Endothelial cell of umbilical vein (primary cell): ENCODE measurements around the gene SYNPR. TPM values are rescaled to one million over a fixed set of nuclear protein-coding genes. Genes with fewer than 3 reads are reported as not detected.

Experiments used
- BruUV-seq: library from RNA; stranded (reverse); fragments of 400-500 nt; replicated peaks from 2 replicates; lab custom pipeline; 2021; lab: Mats Ljungman, UMichigan
- CTCF ChIA-PET: fragments of 300-600, 350-600 bp; sonication (Branson Sonifier 250); formaldehyde crosslinking; loops from one replicate; lab custom pipeline; 2021; ENCODE audit warnings: antibody characterized with exemption, inconsistent platforms; lab: Charles Lee
- POLR2A ChIA-PET: fragments of 300-600, 350-600 bp; sonication (Branson Sonifier 250); formaldehyde crosslinking; loops from one replicate; lab custom pipeline; 2021; ENCODE audit warnings: antibody characterized with exemption, inconsistent platforms; lab: Charles Lee
- DNase-seq: peaks from one replicate; pipeline ENCODE4 v3.0.0-alpha.2; 2011; ENCODE audit warnings: low read depth, low spot score
- FAIRE-seq: peaks from 2 replicates; lab custom pipeline; 2011; peaks lifted over from hg19 to GRCh38; lab: Jason Lieb, UNC
- H2AFZ ChIP-seq: 2 replicates; pipeline ENCODE4 v1.6.0; 2012; ENCODE audit warnings: low read depth, low read length, control low read depth, inconsistent platforms
- H3K27ac ChIP-seq: 2 replicates; pipeline ENCODE4 v1.5.1; 2011; ENCODE audit warnings: low read depth, mild to moderate bottlenecking, control low read depth, low read length, moderate library complexity; ENCODE audit not compliant: insufficient read depth
- H3K27me3 ChIP-seq, 2 experiments: 2 replicates each; pipeline versions ENCODE4 v1.6.0 to v1.6.1; 2011; ENCODE audit warnings: low read length in 2 of 2, mixed read lengths in 1 of 2; ENCODE audit not compliant: control insufficient read depth in 2 of 2, insufficient read depth in 2 of 2
- H3K36me3 ChIP-seq, 2 experiments: 2 replicates in 1 of 2; 3 replicates in 1 of 2; pipeline ENCODE4 v1.5.1; 2011; ENCODE audit warnings: low read length in 2 of 2, mild to moderate bottlenecking in 1 of 2, moderate library complexity in 1 of 2; ENCODE audit not compliant: control insufficient read depth in 2 of 2, insufficient read depth in 2 of 2; ENCODE audit errors: extremely low read depth in 1 of 2
- H3K4me1 ChIP-seq: 3 replicates; pipeline ENCODE4 v1.5.1; 2011; ENCODE audit warnings: mild to moderate bottlenecking, low read length; ENCODE audit not compliant: control insufficient read depth, insufficient read depth; ENCODE audit errors: extremely low read depth
- H3K4me2 ChIP-seq: 2 replicates; pipeline ENCODE4 v1.6.1; 2011; ENCODE audit warnings: low read length, control low read depth, mixed read lengths; ENCODE audit not compliant: insufficient read depth
- H3K4me3 ChIP-seq, 3 experiments: fragments of 200-600 bp in 1 of 3; sonication (generic), shearing (Covaris generic) in 1 of 3; replicated peaks in 1 of 3; 2 replicates each; pipeline ENCODE4 v1.5.1; 2011 to 2016; ENCODE audit warnings: control low read depth in 3 of 3, low read length in 3 of 3, mild to moderate bottlenecking in 2 of 3, inconsistent platforms in 1 of 3, low read depth in 1 of 3, moderate library complexity in 1 of 3; ENCODE audit not compliant: insufficient read depth in 1 of 3
- H3K79me2 ChIP-seq: 2 replicates; pipeline ENCODE4 v1.6.0; 2012; ENCODE audit warnings: low read length, inconsistent platforms; ENCODE audit not compliant: control insufficient read depth, insufficient read depth
- H3K9ac ChIP-seq: replicated peaks from 2 replicates; pipeline ENCODE3; 2011; ENCODE audit warnings: low read length, control low read depth; ENCODE audit not compliant: insufficient read depth; ENCODE audit errors: extremely low read depth
- H3K9me1 ChIP-seq: replicated peaks from 3 replicates; pipeline ENCODE4 v1.6.0; 2011; ENCODE audit warnings: mild to moderate bottlenecking, low read length; ENCODE audit not compliant: control insufficient read depth, insufficient read depth; ENCODE audit errors: extremely low read depth
- H3K9me3 ChIP-seq: replicated peaks from 2 replicates; pipeline ENCODE4 v1.5.1; 2012; ENCODE audit warnings: low read length, inconsistent platforms; ENCODE audit not compliant: control insufficient read depth, insufficient read depth
- H4K20me1 ChIP-seq: replicated peaks from 2 replicates; pipeline ENCODE3; 2011; ENCODE audit warnings: mild to moderate bottlenecking, low read length; ENCODE audit not compliant: control insufficient read depth, insufficient read depth; ENCODE audit errors: extremely low read depth
- CTCF ChIP-seq, 2 donors: IDR thresholded peaks; 1 replicate in 1 of 2; 2 replicates in 1 of 2; pipeline ENCODE4 v1.5.1; 2011; ENCODE audit warnings: low read length in 2 of 2, mild to moderate bottlenecking in 2 of 2, moderate library complexity in 2 of 2, control low read depth in 1 of 2, inconsistent platforms in 1 of 2, low read depth in 1 of 2; ENCODE audit not compliant: insufficient read depth in 1 of 2; ENCODE audit errors: extremely low read depth in 1 of 2
- EZH2 ChIP-seq: IDR thresholded peaks from 2 replicates; pipeline ENCODE4 v1.6.1; 2012; ENCODE audit warnings: borderline replicate concordance, low read depth, mild to moderate bottlenecking, moderate library complexity, low read length, inconsistent platforms; ENCODE audit not compliant: severe bottlenecking
- FOS ChIP-seq: IDR thresholded peaks from 2 replicates; pipeline ENCODE4 v1.6.1; 2011; ENCODE audit warnings: mild to moderate bottlenecking, low read length, moderate library complexity, borderline replicate concordance; ENCODE audit not compliant: insufficient read depth
- GATA2 ChIP-seq: IDR thresholded peaks from 2 replicates; pipeline ENCODE4 v1.7.0; 2011; ENCODE audit warnings: low read depth, mild to moderate bottlenecking, moderate library complexity, mixed read lengths, low read length; ENCODE audit not compliant: insufficient read length, insufficient read depth
- JUN ChIP-seq: IDR thresholded peaks from 2 replicates; pipeline ENCODE4 v1.6.1; 2011; ENCODE audit warnings: borderline replicate concordance, low read depth; ENCODE audit not compliant: insufficient read length, insufficient read depth
- MYC ChIP-seq: IDR thresholded peaks from one replicate; pipeline ENCODE4 v1.6.1; 2011; ENCODE audit warnings: mild to moderate bottlenecking, low read depth, low read length
- POLR2A ChIP-seq: IDR thresholded peaks from 2 replicates; pipeline ENCODE4 v1.6.1; 2012; ENCODE audit warnings: low read depth, mild to moderate bottlenecking, control low read depth, low read length
- POLR2AphosphoS5 ChIP-seq: IDR thresholded peaks from 2 replicates; pipeline ENCODE4 v1.6.1; 2012; ENCODE audit warnings: low read depth, mild to moderate bottlenecking, control low read depth, low read length, moderate library complexity; ENCODE audit not compliant: insufficient read depth
- dilution Hi-C: fragments of 300-500 bp; cut with MboI; formaldehyde crosslinking; loops from one replicate; pipeline ENCODE4 v1.15.0; 2019; ENCODE audit warnings: low sequenced_read_pairs; ENCODE audit not compliant: extremely low pct_ligation_motif_present
- intact Hi-C: fragments of 100-400 bp; cut with micrococcal nuclease; formaldehyde crosslinking; loops from one replicate; pipeline ENCODE4 v1.10.0; 2022
- polyA plus RNA-seq, 4 experiments: library from polyadenylated mRNA; depleted of rRNA in 3 of 4; stranded (reverse) in 3 of 4; unstranded in 1 of 4; fragments of >200 nt; gene quantifications; 2 replicates each; pipeline versions ENCODE4 v1.2.1 to v1.2.3, GENCODE V29; 2011 to 2012; ENCODE audit warnings: missing spikeins in 1 of 4
- total RNA-seq: library from RNA; stranded (reverse); gene quantifications from 2 replicates; pipeline ENCODE4 v1.2.3, GENCODE V29; 2021
- TF ChIP-seq, protein P1 (sequence below): IDR thresholded peaks from 2 replicates; pipeline ENCODE4 v1.6.1; 2011; ENCODE audit not compliant: insufficient read depth, insufficient read length

The SYNPR gene
- total and polyA plus RNA-seq, 2 donors (not counting 3 experiments of a cell fraction or from before 2014, with no cell fraction given) = not detected

GRCh38 chr3:63561879-63562278, 283.8 kb downstream of the SYNPR start:
- H3K79me2 ChIP-seq = no peaks in the 10 kb centered on the region
- H3K4me1 ChIP-seq = no peaks in the 10 kb centered on the region
- TF ChIP-seq POLR2A (no peak), EZH2 (no peak), FOS (no peak), MYC (no peak), CTCF (IDR thresholded peaks at IDR 0.05; ENCODE audit: extremely low read depth in 1 of 2, insufficient read depth in 1 of 2, low read depth in 1 of 2, low read length in 2 of 2) (no peak)
- no peaks in the 10 kb centered on the region for H3K27me3 ChIP-seq
- no peak overlapping the region for H3K9ac ChIP-seq
- DNase-seq (no peak), FAIRE-seq (no peak)
- CTCF ChIA-PET = no interaction called here
- H3K36me3 ChIP-seq = no peaks in the 10 kb centered on the region
- H3K9me3 ChIP-seq = no peaks in the 10 kb centered on the region
- POLR2A ChIA-PET = no interaction called here
- no TSS peak for BruUV-seq
- no peak overlapping the region for H3K27ac ChIP-seq
- no peaks in the 10 kb centered on the region for H4K20me1 ChIP-seq
- dilution Hi-C loops = no loop called here
- H3K4me3 ChIP-seq = no peak overlapping the region
- H3K9me1 ChIP-seq = no peaks in the 10 kb centered on the region
- H3K4me2 ChIP-seq = no peak overlapping the region
- H2AFZ ChIP-seq = no peak overlapping the region
- intact Hi-C loops = no loop called here

- H3K27ac ChIP-seq = no peak overlapping the region
- ChIA-PET POLR2A (no interaction called here), CTCF (no interaction called here)
- no peaks in the 10 kb centered on the region for H3K36me3 ChIP-seq
- intact Hi-C loops = no loop called here
- peak; percentile 44 for FAIRE-seq
- H3K4me3 ChIP-seq = no peak overlapping the region
- no peaks in the 10 kb centered on the region for H3K9me3 ChIP-seq
- TF ChIP-seq GATA2 (no peak), EZH2 (no peak), CTCF (IDR thresholded peaks at IDR 0.05; ENCODE audit: extremely low read depth in 1 of 2, insufficient read depth in 1 of 2, low read depth in 1 of 2, low read length in 2 of 2) (no peak), MYC (no peak), JUN (no peak), POLR2A (no peak), FOS (no peak), POLR2AphosphoS5 (no peak)
- TF ChIP-seq, protein P1, sequence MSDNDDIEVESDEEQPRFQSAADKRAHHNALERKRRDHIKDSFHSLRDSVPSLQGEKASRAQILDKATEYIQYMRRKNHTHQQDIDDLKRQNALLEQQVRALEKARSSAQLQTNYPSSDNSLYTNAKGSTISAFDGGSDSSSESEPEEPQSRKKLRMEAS = no peak
- H2AFZ ChIP-seq = no peak overlapping the region
- no peaks in the 10 kb centered on the region for H3K27me3 ChIP-seq
- no peak overlapping the region for H3K4me2 ChIP-seq
- no peaks in the 10 kb centered on the region for H3K4me1 ChIP-seq
- no peak for DNase-seq
- H3K9me1 ChIP-seq = no peaks in the 10 kb centered on the region
- no peaks in the 10 kb centered on the region for H3K79me2 ChIP-seq
- BruUV-seq = no TSS peak
- no peaks in the 10 kb centered on the region for H4K20me1 ChIP-seq
- H3K9ac ChIP-seq = no peak overlapping the region
- dilution Hi-C loops = no loop called here
Measured at GRCh38 chr3:63562323-63562722, 284.2 kb downstream of the SYNPR start.
